ENCODE results near the gene NUP210. TPM values are rescaled to one million over a fixed set of nuclear protein-coding genes. Genes with fewer than 3 reads are reported as not detected.
"Not testable (repeated sequence)": the region's sequence is repeated elsewhere in the genome, so short reads cannot be mapped to it uniquely, and the experiment has no call there.

NUP210 gene
- polyA plus RNA-seq, 12 donors, result 6.0 to 10.9 (median 8.4) TPM; not detected in 1

DNA sequence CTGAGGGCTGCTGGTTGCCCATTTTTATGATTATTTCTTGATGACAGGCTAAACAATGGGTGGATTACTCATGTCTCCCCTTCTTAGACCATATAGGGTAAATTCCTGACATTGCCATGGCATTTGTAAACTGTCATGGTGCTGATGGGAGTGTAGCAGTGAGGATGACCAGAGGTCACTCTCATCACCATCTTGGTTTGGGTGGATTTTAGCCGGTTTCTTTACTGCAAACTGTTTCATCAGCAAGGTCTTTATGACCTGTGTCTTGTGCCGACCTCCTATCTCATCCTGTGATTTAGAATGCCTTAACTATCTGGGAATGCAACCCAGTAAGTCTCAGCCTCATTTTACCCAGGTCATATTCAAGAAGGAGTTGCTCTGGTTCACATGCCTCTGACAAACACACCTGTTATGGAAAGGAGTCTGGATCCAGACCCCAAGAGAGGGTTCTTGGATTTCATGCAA lies 10.3 kb upstream of the NUP210 start:
- DNase-seq, result not testable (repeated sequence)

DNA sequence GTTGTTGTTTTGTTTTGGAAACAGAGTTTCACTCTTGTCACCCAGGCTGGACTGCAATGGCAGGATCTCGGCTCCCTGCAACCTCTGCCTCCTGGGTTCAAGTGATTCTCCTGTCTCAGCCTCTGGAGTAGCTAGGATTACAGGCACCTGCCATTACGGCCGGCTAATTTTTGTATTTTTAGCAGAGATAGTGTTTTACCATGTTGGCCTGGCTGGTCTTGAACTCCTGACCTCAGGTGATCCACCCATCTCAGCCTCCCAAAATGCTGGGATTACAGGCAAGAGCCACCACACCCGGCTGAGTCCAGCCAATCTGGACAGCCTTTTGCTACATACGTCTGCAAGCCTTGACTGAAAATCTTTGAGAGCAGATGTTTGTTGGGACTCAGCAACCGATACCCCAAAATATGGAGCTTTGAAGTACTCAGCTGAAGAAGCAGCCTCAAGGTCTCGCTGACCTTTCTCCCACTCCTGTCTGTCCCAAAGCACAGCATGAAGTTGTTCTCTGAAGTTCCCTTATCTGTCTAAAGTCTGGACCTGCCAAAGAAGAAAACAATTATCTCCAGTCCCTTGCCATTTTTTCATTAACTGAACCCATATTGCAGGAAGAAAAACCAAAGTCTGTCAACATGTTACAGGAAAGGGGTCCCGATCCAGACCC lies 9.6 kb upstream of the NUP210 start:
- no peak for DNase-seq

DNA sequence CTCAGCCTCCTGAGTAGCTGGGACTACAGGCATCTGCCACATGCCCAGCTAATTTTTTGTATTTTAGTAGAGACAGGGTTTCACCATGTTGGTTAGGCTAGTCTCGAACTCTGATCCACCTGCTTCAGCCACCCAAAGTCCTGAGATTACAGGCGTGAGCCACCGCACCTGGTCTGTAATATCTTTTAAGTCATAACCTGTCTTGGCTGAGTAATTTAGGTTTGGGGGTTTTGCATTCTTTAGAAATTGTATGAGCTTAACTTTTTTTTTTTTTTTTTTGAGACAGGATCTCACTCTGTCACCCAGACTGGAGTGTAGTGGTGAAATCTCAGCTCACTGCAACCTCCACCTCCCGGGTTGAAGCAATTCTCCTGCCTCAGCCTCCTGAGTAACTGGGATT lies 8.6 kb upstream of the NUP210 start:
- not testable (repeated sequence) for DNase-seq

GRCh38 chr3:13427662-13428603 lies 7.8 kb upstream of the NUP210 start:
- DNase-seq, result no peak

DNA sequence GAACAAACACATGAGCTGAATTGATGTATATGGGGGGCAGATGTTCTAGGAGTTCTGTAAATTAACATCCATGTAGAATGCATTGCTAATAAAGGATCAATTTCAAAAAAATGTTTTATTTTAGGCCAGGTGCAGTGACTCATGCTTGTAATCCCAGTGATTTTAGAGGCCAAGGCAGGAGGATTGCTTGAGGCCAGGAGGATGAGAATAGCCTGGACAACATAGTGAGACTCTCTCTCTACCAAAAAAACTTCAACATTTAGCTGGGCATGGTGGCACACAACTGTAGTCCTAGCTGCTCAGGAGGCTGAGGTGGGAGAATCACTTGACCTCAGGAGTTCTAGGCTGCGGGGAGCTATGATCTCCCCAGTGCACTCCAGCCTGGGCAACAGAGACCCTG lies 6.5 kb upstream of the NUP210 start:
- DNase-seq, result no peak

GRCh38 chr3:13425689-13426088 lies 5.6 kb upstream of the NUP210 start:
- no peak for DNase-seq

- DNase-seq, result no peak
Measured at GRCh38 chr3:13424865-13425617, 4.9 kb upstream of the NUP210 start.

GRCh38 chr3:13424141-13424844 lies 4.2 kb upstream of the NUP210 start:
- DNase-seq, result no peak

GRCh38 chr3:13420831-13421765 lies 976 bp upstream of the NUP210 start:
- no peak for DNase-seq

DNA sequence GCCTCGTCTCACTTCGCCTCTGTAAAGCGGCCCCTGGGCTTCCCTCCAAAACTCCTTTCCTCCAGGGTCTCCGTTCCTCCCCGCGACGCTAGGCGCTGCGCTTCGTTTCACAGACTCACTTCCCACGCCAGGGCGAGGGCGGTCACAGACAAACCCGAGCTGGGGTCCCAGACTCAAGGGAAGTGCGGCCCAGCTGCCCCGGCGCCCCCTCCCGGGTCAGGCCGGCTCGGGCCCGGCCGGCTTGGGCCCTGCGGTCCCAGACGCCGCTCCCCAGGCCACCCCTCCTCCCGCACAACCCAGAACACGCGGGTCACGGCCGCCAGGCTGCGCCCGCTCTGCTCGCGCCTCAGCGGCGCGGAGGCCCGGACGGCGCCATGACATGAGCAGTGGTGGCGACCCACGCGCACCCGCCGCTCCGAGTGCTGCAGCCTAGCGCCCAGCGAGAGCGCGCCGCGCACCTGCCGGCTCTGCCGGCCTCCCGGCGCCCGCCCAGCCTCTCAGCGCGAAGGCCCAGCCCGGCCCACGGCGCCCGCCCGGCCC lies 547 bp downstream of the NUP210 start:
- DNase-seq, result no peak

DNA sequence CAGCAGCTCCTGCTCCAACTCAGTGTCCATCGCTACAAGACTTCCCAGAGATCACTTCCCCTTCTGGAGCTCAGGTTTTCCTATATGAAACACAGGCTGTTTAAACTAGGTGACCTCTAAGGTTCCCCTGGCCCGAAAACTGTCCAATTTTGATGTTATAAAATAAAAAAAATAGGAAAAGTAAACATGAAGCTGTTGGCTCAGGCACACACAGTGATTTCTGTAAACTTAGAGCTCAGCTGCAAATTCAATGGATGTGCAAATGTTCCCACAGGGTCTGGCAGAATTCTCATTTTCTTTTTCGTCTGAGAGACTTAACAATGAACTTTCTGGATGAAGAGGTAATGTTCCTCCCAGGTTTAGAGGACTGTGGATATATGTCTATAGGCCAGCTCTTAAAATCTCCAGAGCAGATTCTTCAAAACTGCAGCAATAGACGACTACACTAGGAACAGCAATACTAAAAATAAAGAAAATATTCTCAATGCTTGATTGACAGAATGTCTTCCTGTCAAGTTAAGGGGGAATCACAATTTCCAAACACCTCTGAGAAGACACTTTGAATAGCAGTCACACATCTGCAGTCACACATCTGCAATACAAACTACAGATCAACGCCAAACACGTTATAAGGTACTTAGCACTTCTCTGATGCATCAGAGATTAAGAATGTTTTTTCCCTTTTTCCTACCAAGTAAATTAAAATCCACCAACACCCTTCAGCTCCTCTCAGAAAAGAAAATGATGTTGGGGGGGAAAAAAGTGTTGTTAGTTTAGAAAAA lies 2.8 kb downstream of the NUP210 start:
- DNase-seq, result no peak

GRCh38 chr3:13415997-13416793 lies 3.9 kb downstream of the NUP210 start:
- DNase-seq, result no peak

DNA sequence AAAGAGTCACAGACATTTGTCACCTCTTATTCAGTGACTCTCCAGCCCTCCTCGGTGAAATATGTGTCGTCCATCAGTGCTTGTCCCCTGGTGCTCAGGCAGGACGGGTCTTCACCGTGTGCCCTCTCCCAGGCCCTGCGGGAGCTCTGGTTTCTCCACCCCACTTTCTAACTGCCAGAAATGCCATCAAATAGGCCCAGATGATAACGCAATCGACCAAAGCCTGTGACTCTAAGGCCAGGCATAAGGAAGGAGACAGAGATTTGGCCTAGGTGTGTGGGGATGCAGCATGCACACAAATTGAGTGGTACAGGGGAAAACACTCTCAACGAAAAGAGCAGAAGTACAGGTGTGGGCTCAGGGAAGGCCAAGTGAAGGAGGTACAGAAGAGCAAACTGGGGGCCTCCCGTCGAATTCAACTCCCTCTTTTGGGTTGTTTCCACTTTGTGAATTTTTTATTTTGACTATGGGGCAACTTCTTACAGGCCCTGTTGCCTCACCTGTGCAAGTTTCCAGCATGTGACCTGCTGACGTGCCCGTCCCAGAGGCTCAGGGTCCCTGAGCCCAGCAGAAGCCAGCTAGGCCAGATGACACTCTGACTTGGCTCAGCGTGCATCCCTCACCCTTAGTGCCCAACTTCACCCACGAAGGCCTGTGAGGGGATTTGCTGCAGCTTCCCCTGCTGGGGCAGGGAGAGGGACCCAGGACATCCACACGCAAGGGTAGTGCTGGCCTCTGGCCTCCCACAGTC lies 4.7 kb downstream of the NUP210 start:
- no peak for DNase-seq

DNA sequence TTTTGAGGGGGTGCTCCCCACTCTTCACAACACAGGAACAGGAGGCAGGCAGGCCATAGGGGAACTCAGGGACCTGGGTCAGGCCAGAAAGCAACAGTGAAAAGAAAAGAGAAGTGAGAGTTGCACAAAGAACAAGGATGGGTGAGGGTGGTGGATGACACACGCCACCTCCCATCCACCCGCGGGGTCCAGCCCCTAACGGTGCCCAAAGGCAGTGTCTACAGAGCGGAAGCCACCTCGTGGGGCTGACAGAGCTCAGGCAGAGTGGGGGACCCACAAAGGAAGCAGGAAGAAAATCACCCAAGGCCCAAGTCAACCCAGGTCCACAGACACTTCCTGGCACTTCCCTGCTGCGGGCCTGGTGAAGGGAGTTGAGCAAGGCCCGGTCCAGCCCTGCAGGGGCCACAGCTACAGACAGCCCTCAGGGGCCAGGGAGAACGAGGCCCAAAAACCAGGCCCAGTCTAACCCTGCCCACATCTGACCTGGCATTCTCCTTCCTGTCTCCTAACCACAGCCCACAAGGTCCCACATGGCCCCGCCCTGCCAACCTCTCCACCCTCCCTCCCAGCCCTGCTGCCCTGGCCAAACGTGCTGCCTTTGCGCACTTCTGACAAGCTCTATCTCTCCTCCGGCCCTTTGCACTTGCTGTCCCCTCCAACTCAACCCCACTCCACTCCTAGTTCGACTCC lies 5.9 kb downstream of the NUP210 start:
- DNase-seq, result no peak

DNA sequence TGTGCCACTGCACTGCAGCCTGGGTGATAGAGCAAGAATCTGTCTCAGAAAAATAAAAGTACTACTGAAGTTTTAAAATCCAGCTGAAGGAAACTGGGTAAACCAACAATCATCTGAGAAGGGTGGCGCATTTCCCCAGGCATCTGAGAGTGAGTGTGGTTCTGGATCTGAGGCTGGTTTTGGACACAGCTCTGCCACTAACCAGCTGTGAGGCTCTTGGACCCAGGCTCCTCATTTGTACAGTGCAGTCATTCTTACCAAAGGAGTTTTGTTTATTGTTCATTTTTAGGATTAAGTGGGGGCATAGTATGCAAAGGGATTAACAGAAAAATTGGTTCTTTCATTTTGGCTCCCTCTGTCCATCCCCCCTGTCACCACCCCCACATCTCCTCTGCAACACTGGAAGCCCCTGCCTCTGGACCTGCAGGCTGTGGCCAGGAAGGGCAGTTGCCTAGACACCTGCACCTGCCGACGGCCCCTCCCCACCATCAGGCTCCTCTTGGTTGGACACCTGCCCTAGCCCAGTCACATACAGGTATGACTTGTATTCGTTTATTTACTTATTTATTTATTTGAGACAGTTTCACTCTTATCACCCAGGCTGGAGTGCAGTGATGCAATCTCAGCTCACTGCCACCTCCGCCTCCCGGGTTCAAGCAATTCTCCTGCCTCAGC lies 8.8 kb downstream of the NUP210 start:
- DNase-seq, result no peak

DNA sequence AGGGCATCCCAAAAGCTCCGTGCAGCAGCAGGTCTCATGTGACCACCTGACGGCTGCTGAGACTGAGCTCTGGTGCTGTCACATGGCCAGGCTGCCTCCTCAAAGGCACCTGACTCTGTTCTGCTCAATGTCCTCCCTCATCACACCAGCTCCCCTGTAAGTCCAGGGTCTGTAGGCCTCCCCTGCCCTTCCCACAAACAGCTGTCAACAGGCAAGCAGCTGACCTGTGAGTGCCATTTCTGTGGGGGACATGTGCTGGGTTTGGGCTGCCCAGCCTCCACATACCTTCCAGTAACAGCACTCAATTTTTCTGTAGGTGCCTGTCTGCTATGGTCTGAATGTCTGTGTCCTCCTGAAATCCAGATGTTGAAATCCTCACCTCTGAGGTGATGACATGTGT lies 11.2 kb downstream of the NUP210 start:
- no peak for DNase-seq
